Progenitor cell of endocrine pancreas (in vitro differentiated cells): ENCODE measurements around the gene PDE6B. TPM values are rescaled to one million over a fixed set of nuclear protein-coding genes. Genes with fewer than 3 reads are reported as not detected.

ENCODE experiments used
- DNase-seq: peaks from one replicate; pipeline ENCODE4 v3.0.0; 2021; ENCODE audit warnings: low spot score; ENCODE audit not compliant: unreplicated experiment
- H3K27ac Mint-ChIP-seq: 2 replicates; pipeline ENCODE4 v1.8.0; 2021; ENCODE audit warnings: mild to moderate bottlenecking, moderate library complexity, mixed read lengths
- H3K27me3 Mint-ChIP-seq: 2 replicates; pipeline ENCODE4 v1.8.0; 2021; ENCODE audit warnings: mixed read lengths
- H3K36me3 Mint-ChIP-seq: 2 replicates; pipeline ENCODE4 v1.8.0; 2022; ENCODE audit warnings: mixed read lengths; ENCODE audit not compliant: insufficient read depth
- H3K4me1 Mint-ChIP-seq: 2 replicates; pipeline ENCODE4 v1.8.0; 2021; ENCODE audit warnings: low read depth, mixed read lengths
- H3K4me3 Mint-ChIP-seq: 2 replicates; pipeline ENCODE4 v1.8.0; 2021; ENCODE audit warnings: low read depth, mild to moderate bottlenecking, moderate library complexity, mixed read lengths
- H3K9me3 Mint-ChIP-seq: 2 replicates; pipeline ENCODE4 v1.8.0; 2021; ENCODE audit warnings: low read depth, mixed read lengths
- total RNA-seq: library from RNA; stranded (reverse); gene quantifications from 2 replicates; pipeline ENCODE4 v1.2.1, GENCODE V29; 2021
- TF ChIP-seq, protein P1 (sequence below): fragments of 200-600 bp; sonication (generic); IDR thresholded peaks from one replicate; pipeline ENCODE4 v1.5.0; 2021; ENCODE audit warnings: antibody characterized with exemption, mild to moderate bottlenecking; ENCODE audit not compliant: unreplicated experiment

The PDE6B gene
- total RNA-seq, 1 donor from 2014 or later = 10.4 TPM

DNA sequence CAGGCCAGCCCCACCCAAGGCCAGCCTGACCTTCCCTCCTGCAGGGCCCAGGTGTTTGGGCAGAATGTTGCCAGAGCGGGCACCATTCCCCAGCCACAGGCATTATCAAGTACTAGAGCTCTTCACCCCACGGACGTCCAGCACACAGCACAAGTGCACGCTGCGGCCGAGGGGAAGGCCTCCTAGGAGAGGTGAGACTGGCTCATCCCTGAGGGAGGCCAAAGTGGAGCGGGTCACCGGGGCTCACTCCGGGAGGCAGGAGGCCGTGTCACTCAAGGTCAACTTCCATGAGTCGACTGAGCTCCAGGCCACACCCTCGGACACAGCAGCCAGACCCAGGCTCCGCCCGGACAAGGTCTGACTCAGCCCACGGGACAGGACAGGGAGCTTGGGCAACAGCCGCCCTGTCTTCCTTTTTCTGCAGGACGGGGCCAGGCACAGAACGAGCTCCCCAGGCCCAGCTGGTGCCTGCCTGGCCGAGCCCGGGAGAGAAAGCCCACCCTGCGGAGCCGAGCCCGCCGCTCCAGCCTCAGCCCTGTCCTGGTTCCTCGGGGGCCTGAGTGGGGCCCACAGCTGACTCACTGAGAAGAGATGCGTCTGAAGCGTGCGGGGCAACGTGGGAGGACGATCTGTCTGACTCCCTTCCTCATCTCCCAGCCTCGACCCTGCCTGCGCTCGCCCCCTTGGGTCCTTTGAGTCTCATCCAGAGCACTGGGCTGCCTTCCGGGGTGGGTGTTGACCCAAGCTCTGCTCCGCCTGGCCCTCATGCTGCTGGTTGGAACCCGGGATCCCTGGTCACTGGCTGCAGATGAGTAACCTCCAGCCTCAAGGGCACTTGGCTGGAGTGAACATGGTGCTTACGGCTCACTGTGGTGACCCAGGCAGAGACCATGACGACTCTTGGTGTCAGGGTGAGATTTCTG lies 61.9 kb downstream of the PDE6B start:
- no peak for DNase-seq
- TF ChIP-seq, protein P1, sequence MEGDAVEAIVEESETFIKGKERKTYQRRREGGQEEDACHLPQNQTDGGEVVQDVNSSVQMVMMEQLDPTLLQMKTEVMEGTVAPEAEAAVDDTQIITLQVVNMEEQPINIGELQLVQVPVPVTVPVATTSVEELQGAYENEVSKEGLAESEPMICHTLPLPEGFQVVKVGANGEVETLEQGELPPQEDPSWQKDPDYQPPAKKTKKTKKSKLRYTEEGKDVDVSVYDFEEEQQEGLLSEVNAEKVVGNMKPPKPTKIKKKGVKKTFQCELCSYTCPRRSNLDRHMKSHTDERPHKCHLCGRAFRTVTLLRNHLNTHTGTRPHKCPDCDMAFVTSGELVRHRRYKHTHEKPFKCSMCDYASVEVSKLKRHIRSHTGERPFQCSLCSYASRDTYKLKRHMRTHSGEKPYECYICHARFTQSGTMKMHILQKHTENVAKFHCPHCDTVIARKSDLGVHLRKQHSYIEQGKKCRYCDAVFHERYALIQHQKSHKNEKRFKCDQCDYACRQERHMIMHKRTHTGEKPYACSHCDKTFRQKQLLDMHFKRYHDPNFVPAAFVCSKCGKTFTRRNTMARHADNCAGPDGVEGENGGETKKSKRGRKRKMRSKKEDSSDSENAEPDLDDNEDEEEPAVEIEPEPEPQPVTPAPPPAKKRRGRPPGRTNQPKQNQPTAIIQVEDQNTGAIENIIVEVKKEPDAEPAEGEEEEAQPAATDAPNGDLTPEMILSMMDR = no peak
- Mint-ChIP-seq H3K27ac (no peak overlapping the region), H3K4me3 (no peak overlapping the region), H3K27me3 (no peaks in the 10 kb centered on the region), H3K36me3 (no peaks in the 10 kb centered on the region), H3K9me3 (no peaks in the 10 kb centered on the region), H3K4me1 (peaks cover 2% of the 10 kb centered on the region)

DNA sequence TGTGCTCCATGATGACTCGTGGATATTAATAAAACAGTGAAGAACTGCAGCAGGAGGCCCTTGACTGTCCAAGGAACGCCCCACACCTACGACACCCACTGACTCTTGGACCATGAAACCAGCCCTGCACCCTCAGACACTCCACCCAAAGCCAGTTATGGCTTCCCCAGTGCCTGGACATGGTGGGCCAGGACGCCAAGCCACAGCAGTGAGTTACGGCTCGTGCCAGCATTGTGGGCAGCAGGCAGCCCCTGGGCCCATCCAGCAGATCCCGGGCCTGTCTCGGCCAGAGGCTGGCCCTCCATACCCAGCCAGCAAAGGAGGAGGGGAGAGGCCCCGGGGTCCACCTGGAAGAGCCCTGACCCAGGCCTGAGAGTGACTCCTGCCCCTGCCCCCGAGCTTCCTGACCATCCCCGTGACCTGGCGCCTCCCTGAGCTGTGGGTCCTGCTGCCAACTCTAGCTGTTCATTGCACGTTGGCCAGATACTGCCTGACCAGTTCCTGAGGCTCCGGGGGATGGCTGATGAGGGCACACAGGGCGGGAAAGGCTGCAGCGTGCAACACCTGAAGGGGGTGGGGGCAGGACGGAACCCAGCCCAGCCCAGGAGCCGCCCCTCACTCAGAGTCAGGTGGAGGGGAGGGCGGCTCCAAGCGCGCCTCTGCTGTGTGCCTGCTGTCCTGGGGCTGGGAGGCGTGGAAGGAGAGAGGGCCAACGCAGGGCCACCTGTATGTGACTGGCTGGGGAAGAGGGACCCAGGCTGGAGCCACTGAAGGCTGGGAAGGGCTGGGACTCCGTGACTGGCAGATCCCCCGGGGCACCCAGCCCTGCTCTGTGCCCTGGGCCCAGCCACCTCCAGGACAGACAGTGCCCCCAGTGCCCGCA lies 62.8 kb downstream of the PDE6B start:
- DNase-seq = no peak
- TF ChIP-seq, protein P1 = no peak
- Mint-ChIP-seq H3K9me3 (no peaks in the 10 kb centered on the region), H3K4me1 (peaks cover 2% of the 10 kb centered on the region), H3K36me3 (no peaks in the 10 kb centered on the region), H3K4me3 (peak overlapping the region; percentile 58), H3K27me3 (no peaks in the 10 kb centered on the region), H3K27ac (no peak overlapping the region)

DNA sequence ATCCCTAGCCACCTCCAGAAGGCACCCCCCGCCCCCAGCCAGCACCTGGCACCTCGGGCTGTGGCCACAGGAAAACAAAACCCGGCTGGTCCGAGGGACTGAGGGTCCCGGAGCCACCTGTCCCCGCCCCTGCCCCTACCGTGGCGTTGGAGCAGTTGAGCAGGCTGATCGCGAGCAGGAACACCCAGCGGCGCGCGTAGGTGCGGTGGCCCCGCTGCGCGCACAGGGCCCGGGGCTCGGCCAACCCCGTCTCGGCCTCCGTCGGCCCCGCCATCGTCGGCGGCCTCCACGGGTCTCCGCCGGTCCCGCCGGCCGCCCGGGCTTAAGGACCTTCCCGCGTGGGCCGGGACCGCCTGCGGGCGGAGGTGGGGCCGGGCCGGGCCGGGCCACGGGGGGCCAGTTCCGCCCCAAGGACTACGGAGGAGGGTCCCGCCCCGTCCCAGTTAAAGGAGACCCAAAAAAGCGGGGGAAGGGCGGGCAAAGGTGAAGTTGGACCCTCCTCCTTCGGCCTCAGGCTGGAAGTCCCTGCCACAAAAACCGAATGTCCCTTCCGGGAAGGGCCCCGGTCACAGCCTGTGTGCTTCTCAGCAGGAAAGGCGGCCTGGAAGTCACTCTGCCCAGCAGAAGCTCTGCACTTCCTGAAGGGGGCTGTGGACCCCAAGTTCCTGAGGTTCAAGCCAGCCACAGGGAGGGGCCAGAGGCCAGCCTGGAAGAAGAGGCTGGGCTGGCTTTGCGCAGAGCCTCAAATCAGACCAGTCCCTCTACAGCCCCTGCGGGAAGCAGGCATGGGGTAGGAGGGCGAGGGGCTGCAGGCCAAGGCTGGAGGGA lies 63.7 kb downstream of the PDE6B start, which contains the start of gene SLC49A3:
SLC49A3 (minus strand) TSS at position 298 of the 828 bp plus-strand sequence; CDS start at position 274, 24 bp downstream.
- Mint-ChIP-seq H3K36me3 (no peaks in the 10 kb centered on the region), H3K4me3 (peak within 1 kb of the TSS; percentile 58), H3K27me3 (no peaks in the 10 kb centered on the region), H3K4me1 (peaks cover 2% of the 10 kb centered on the region), H3K9me3 (no peaks in the 10 kb centered on the region), H3K27ac (peak within 1 kb of the TSS; percentile 33)
- TF ChIP-seq, protein P1 = peak; percentile 17
- DNase-seq = no peak

DNA sequence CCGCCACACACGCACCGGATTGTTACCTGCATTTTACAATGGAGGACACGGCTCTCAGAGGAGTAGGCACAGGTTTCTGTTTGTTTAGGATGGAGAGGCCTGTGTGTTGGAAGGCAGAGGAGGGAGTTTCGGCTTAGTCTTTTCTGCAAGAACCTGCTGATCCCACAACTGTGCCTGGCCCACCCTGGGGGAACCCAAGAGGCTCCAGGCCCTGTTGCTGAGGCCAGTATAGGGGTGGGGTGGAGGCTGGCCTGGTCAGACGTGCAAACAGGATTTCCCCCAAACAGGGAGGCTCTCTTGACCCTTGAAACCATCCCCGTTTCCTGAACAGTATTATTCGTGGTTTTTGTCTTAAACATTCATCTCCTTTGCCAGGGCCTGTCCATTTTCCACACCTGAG lies 64.3 kb downstream of the PDE6B start:
- TF ChIP-seq, protein P1 = no peak
- Mint-ChIP-seq H3K27me3 (no peaks in the 10 kb centered on the region), H3K9me3 (peaks cover 3% of the 10 kb centered on the region), H3K4me1 (peaks cover 2% of the 10 kb centered on the region), H3K4me3 (peak overlapping the region; percentile 40), H3K36me3 (no peaks in the 10 kb centered on the region), H3K27ac (peak overlapping the region; percentile 33)
- no peak for DNase-seq
